ENCODE data around the gene IGSF21.

DNA sequence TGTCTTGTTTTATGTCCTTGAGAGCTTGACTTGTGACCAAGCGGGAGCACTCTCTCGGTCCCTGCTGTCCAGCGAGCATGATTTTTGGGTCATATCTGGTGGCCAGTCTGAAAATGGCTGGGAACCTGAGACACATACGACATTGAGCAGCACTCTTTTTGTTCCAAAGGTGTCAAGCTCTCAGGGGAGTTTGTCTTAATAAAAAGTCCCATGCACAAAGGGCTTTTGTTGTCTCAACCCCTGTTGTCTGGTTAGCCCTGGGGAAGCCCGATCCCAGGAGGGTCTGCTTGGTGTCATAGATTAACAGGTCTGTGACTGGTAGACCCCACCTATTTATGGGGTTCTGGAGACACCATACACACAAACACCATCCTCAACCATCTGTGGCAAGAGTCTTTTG, 315.4 kb downstream of the IGSF21 start:
- TF ChIP-seq, protein P1, sequence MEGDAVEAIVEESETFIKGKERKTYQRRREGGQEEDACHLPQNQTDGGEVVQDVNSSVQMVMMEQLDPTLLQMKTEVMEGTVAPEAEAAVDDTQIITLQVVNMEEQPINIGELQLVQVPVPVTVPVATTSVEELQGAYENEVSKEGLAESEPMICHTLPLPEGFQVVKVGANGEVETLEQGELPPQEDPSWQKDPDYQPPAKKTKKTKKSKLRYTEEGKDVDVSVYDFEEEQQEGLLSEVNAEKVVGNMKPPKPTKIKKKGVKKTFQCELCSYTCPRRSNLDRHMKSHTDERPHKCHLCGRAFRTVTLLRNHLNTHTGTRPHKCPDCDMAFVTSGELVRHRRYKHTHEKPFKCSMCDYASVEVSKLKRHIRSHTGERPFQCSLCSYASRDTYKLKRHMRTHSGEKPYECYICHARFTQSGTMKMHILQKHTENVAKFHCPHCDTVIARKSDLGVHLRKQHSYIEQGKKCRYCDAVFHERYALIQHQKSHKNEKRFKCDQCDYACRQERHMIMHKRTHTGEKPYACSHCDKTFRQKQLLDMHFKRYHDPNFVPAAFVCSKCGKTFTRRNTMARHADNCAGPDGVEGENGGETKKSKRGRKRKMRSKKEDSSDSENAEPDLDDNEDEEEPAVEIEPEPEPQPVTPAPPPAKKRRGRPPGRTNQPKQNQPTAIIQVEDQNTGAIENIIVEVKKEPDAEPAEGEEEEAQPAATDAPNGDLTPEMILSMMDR (IDR thresholded peaks at IDR 0.05): no peak
- no peak for TF ChIP-seq POLR2A (IDR thresholded peaks at IDR 0.05)

Data from thyroid gland (tissue), 4 donors.